ENCODE results near the gene PRIMA1.

Gene PRIMA1

DNA sequence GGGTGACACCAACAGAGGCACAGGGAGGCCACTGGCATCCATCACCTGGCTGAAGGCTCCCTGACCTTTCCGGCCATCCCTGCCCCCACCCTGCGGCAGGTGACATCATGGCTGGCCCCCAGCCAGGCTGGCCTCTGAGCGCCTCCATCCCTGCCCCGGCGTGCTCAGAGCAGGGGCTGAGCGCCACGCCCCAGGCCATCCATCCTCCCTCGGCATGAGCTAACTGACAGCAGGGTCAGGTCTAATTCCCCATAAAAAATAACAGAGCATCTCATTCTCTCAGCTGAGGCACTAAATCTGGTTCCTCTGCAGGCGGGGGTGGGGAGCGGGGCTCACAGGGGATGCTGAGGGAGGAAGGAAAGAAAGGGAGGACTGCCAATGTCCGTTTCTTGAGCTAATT lies 50.7 kb downstream of the PRIMA1 start:
- no peak overlapping the region for H3K4me3 ChIP-seq (ENCODE audit: low read length)
- no peak for DNase-seq (ENCODE audit: low read depth, low spot score)

DNA sequence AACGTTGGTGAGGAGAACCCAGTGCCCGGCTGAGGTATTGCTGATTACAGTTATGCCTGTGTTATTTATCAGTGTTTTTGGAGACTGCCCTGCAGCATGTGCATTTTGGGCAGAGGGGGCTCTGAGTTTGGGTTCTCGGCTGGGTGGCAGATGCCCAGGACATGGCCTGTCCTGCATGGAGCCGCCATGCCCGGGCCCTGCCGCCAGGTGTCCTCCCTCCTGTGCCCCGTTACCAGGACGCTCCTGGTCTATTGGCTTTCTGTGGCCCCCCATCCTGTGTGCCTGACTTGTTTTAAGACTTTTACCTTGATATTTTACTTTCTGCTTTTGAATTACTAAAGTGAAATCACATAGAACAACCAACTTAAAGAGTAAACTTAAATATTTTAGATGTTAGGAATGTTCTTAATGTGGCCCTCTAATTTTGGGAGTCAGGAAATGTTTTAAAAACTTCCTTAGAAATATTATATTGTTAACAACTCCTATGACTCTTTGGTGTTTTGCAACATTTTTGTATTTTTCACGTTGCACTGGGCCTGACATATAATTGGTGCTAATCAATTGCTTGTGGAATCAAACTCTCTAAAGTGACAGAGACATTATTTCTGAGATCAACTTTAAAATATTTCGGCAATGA lies 51.8 kb downstream of the PRIMA1 start:
- DNase-seq (ENCODE audit: low read depth, low spot score), result no peak
- H3K4me3 ChIP-seq (ENCODE audit: low read length), result no peak overlapping the region

DNA sequence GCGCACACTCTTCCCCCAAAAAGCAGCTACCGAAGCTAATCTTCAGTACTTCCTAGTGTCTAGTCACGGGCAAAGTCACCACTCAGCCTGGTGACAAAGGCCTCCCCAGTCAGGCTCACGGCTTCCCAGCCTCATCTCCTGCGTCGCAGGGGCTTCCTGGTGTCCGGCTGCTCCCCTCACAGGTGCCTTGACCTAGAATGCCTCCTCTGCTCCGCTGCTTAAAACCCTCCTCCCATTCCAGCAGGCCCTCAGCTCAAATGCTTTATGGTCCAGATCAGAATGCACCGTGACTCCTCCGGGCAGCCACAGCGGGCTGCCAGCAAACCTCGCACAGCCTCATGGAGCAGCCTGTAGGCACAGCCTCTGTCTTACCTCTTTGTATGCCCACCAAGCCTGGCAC lies 53.1 kb downstream of the PRIMA1 start:
- no peak for DNase-seq (ENCODE audit: low read depth, low spot score)
- H3K4me3 ChIP-seq (ENCODE audit: low read length), result no peak overlapping the region

DNA sequence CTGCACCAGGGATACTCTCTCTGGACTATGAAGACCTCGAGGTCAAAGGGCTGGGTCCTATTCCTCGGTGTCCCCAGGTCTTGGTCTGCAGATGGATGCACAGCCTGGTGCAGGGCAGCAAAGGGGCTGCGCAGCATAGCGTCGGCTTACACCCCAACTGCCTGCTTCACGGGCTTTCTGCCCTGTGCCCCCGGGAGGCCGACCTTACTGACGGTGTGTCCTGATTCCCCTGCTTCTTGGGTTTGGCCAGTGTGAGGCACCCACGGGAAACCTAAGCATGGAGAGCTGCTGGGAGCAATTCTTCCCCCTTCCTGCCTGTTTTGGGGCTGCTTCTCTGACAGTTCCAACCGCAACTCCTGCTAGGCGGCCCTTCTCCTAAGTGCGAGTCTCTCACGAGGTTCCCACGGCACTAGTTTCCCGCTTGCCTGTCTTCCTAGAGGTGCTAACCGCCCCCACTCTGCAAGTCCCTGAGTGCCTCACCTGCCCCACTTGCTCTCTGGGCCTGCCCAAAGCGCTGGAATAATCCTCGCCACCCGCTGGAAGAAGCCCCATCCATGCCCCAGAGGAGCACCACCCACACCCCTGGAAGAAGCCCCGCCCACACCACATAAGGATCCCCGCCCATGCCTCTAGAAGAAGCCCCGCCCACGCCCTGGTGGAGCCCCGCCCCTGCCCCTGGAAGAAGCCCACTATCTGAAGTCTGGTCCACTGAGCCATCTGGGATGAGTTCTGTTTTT lies 54.0 kb downstream of the PRIMA1 start:
- DNase-seq (ENCODE audit: low read depth, low spot score), result no peak
- no peak overlapping the region for H3K4me3 ChIP-seq (ENCODE audit: low read length)

DNA sequence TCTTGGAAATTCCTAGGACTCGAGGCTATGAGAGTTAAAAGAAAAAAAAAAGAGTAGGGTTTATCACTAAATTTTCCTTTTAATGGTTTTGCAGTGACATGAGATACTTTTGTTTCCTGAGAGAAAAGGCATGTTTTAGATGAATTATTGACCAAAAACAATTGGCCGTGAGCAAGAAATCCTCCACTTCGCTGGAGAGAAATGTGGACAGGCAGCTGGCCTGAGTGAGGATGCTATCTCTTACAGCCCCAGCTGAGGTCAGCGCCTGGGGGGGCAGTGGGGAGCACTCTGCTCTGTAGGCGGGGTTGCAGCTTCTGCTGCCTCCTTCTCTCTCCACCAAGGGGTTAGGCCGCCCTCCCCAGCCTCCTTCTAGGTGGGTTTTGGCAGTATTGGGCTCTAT lies 54.7 kb downstream of the PRIMA1 start:
- H3K4me3 ChIP-seq (ENCODE audit: low read length), result no peak overlapping the region
- DNase-seq (ENCODE audit: low read depth, low spot score), result no peak

DNA sequence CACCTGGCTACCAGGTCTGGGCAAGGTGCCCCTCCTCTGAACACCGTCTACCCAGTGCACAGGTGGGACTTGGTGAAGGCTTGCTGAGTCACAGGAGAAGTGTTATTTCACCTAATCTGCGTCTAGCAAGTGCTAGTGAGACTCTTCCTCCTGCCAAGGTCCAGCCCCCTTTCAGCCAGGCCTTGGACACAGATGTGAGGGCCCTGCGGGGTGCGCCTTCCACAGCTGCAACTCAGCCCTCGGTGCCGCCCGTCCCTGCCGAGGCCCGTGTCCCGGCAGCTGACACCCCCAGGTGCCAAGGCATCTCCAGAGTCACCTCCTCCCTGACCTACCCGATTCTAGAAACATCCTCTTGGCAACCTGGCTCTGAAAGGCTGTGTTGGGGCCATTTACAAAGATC lies 55.1 kb downstream of the PRIMA1 start:
- DNase-seq (ENCODE audit: low read depth, low spot score), result no peak

DNA sequence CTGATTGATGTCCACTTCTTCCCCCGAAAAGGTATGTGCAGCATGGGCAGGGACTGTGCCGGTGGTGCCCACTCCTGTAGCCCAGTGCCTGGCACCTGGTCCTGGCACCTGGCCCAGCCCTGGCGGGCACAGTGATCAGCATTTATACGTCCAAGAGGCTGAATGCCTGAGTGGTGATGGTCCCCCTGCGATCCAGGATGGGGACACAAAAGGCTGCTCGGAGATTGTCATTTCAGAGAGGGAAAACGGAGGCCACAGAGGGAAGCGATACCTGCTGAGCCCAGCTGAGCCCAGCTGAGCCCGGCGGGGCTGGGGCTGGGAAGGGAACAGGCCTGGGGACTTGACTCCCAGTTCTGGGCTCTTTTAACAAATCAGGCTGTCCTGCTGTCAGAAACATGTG lies 55.8 kb downstream of the PRIMA1 start:
- no peak overlapping the region for H3K4me3 ChIP-seq (ENCODE audit: low read length)
- DNase-seq (ENCODE audit: low read depth, low spot score), result no peak

More for the DNA sequence above, 55.1 kb downstream of the PRIMA1 start:
- no peak overlapping the region for H3K4me3 ChIP-seq (ENCODE audit: low read length)

DNA sequence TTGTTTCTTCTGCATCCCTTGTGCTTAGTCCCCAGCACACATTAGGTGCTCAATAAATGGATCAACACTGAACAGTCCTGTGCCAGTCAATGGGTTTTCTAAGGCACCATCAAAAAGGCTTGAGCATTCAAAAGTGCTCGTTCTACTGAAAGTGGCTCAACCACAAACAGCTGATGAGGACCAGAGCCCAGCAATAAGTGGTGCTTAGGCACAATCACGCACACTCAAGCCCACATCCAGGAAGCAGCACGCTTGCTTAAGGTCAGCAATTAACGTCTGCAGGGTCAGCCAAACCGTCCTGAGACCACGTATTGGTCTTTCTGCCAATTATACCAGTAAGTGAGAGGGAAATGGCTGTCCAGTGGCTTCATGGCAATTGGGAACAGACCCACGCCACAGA lies 56.5 kb downstream of the PRIMA1 start:
- no peak overlapping the region for H3K4me3 ChIP-seq (ENCODE audit: low read length)
- no peak for DNase-seq (ENCODE audit: low read depth, low spot score)

DNA sequence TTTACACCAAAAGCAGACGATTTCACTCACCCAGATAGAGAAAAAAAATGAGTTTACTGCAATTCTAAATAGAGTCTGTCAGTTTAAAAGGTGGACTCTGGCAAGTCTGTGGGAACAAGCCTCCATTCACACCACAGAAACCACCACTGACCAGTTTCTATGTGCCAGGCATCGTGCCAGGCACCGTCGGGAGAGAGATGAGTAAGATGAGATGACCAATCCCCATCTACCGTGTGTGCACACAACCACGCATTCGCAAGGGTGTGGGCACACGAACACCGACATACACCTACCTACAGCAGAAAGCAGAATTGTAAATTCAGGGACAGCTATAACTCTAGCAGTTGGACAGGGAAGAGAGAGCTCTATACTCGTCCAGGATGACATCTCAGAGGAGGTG lies 58.3 kb downstream of the PRIMA1 start:
- H3K4me3 ChIP-seq (ENCODE audit: low read length), result no peak overlapping the region
- DNase-seq (ENCODE audit: low read depth, low spot score), result no peak

DNA sequence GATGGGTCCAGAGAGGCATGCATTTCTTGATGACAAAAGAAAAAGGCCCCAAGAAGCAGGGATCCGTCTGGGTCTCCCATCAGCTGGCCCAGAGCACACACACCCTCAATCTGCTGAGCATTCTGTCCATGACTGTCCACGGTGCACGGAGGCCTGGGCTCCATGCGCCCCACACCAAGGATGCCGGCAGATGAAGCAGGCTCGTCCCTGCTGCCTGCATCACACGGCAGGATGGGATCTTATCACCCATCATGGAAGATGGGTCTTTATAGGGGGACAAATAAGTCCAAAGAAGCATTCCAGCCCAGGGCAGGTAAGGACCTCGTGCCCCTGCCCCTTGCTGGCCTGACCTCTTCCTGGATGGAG lies 59.7 kb downstream of the PRIMA1 start:
- no peak overlapping the region for H3K4me3 ChIP-seq (ENCODE audit: low read length)
- DNase-seq (ENCODE audit: low read depth, low spot score), result no peak

DNA sequence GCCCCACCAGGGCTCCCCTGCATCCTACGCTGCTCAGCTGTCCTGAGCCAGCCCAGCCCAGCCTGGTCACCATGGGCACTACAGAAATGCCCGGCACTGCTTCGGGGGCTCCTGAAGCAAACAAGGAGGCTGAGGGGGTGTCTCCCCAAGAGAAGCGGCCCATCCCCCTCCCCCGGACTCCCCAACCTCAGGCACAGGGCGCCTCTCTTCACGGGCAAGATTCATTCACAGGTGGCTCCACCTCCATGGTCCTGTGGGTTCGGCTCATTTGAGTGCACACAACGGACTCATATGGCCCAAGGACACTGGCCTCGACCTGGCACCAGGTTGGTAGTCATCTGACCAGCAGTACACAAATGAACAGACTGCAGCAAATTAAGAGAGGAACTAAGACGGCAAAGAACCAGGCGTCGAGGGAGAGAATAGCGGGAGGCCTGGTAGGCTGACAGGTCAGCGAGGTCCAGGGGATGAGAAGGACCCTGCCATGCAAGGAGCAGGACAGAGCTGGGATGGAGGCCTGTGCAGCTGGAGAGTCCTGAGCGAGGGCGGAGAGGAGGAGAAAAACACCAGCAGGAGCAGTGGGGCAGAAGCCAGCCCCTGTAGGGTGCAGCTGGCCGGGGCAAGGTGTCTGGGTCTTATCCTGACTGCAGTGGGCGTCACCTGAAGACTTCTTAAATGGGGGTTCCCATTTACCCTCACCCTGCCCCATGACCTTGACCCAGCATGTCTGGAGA lies 60.2 kb downstream of the PRIMA1 start:
- DNase-seq (ENCODE audit: low read depth, low spot score), result no peak
- H3K4me3 ChIP-seq (ENCODE audit: low read length), result no peak overlapping the region

DNA sequence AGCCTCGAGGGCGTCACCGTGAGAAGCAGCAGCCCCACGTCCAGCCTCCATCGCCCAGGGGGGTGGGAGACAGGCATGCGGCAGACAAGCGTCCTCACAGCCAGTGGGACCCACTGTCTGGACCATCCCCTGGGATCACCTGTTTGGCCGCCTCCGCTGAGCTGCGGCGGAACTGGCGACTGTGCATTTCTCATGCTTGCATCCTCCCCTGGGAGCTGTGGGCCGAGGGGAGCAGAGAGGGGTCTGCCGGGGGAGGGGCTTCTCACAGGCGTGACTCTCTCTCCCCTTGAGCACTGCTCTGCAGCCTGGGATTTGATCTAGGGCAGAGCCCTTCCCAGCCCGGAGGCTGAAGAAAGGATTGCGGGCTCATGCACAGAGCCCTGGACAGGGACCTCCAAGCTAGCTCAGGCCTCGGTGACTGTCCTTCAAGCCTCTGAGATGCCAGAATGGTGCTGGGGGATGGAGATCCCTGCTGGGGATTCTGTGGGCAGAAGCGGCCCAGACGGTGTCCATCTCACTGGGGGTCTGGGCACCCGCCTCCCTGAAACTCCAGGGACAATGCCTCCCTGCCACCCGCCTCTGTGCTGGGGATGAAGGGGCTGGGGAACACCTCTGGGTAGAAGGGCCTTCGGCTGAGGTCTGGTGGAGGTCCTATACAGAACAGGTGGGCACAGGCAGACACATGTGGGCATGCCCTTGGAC lies 61.1 kb downstream of the PRIMA1 start:
- no peak overlapping the region for H3K4me3 ChIP-seq (ENCODE audit: low read length)
- DNase-seq (ENCODE audit: low read depth, low spot score), result no peak

DNA sequence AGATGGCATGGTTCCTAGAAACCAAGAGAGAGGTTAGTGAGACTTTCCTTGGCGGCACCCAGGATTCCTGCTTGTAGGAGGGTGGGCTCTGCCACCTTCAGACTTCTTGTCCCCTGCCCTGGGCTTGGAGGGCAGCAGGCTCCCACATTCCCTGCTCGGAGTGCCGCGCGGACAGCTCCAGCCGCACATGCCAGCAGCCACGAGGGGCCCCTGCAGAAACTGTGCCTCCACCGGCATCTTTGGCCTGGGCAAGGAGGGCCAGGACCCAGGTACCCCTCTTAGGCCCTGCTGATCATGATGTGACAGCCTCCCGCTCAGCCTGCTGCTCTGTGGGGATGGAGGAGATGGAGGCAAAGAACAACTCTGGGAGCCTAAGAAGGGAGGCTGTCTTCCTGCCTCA lies 62.3 kb downstream of the PRIMA1 start:
- DNase-seq (ENCODE audit: low read depth, low spot score), result no peak
- no peak overlapping the region for H3K4me3 ChIP-seq (ENCODE audit: low read length)

DNA sequence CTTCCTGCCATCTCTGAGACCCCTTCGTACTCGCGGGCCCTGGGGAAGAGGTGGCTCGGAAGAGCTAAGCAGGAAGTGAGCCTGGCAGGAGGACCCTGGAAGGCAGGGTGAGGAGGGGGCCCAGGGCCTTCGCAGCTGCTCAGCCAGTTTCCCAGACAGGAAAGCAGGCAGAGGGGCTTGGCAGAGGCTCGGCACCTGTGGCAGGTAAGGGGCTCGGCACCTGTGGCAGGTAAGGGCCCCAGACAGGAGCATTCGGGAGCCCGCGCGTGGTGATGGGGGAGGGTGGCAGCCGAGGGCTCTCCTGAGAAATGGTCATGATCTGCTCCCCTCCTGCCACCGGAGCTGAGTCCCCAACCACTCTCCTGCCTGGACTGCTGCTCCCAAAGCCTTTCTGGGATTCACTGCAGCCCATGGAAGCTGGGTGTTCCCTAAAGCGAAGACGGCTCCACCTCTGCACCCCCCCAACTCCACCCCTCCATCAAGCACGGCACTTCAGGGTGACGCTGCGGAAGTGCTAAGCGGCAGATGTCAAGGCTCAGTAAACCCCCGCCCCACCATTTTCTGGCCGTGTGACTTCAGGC lies 63.2 kb downstream of the PRIMA1 start:
- no peak for DNase-seq (ENCODE audit: low read depth, low spot score)
- H3K4me3 ChIP-seq (ENCODE audit: low read length), result no peak overlapping the region

DNA sequence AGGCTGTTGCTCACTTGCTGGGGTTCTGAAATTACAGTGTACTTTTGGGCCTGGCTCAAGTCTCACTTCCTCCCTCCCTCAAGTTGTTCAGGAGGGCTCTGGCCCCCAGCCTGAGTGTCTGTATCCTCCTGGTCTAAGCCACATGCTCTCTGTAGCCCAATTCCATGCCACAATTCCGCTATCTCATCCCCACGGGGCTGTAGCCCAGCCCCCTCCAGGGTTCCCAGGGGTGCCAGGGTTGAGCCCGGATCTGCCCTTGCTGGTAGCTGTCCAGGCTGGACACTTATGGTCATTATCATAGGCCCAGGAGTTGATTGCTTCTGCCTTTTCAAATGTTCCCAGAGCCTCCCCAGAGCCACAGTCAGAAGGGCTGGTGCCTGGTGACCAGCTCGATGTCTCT lies 65.3 kb downstream of the PRIMA1 start:
- DNase-seq (ENCODE audit: low read depth, low spot score), result no peak
- H3K4me3 ChIP-seq (ENCODE audit: low read length), result no peak overlapping the region

DNA sequence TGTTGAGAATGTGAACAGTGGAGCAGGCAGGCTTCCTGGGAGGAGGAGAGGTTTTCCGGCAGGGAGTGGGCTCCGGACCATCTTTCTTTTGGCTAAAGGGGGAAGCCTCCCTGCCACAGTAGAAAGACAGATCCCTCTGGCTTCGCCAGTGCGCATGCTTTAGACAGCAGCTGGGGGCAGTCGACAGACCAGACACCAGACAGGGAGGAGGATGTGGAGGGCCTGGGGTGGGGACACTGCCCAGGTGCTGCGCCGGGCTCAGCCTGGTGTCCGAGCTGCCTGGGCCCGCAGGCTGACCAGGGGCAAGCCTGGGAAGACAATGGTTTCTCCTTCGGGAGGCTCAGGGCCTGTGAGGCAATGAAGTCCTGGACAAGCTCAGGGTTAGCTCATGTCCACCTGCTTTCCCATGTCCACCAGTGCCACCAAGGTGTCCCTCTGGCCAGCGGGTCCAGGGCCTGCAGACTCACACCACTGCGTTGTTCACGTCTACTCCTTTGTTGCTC lies 67.3 kb downstream of the PRIMA1 start:
- DNase-seq (ENCODE audit: low read depth, low spot score), result no peak
- no peak overlapping the region for H3K4me3 ChIP-seq (ENCODE audit: low read length)

DNA sequence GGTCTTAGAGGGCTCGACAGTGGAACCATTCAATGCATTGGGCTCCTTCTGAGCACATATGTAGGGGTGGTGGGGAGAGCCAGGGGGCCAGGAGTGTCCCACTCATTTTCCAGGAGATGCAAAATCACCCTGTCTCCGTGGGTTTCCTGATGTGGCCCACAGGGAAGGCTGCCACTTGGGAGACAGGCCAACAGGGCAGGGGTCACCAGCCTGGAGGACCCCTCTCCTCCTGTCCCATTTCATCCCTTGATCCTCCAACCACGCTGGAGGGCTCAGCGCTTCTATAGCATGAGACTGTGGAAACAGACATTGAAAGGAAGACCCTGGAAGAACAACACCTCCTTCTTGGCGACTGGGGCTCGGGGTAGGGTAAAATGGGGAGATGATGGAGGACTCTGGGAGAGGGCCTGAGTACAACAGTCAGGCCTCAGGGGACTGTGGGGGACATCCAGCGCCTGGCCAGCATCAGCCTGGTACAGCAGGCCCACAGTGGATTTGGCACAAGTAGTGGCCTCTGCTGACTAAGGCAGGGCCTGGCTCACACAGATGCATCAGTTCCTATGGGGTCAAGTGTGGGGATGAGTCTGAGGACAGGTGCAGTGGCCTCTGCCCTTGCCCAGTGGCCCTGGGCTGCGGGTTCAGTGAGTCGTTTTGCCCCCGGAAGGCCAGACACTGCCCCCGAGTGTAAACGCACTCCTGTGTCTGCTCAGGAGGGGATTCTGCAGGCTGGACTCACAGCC lies 68.0 kb downstream of the PRIMA1 start:
- no peak for DNase-seq (ENCODE audit: low read depth, low spot score)
- H3K4me3 ChIP-seq (ENCODE audit: low read length), result no peak overlapping the region

DNA sequence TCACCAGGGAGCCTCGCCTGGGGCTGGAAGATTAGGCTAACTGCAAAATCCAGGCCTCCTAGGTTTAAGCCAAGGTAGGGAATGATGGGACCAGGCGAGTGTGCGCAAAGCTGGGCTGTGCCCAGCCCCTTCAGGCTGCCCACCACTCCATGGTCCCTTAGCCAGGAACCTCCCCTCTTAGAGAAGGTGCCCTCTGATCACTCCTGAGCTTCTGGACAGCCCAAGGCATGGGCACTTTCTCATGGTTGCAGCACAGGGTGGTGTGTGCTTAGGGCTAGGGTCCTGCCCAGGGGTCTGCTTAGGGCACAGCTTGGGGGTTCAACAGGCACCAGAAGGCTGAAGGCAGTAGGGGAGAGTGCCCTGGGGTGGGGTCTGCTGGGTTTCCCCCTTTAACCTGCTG lies 69.0 kb downstream of the PRIMA1 start:
- DNase-seq (ENCODE audit: low read depth, low spot score), result no peak
- H3K4me3 ChIP-seq (ENCODE audit: low read length), result no peak overlapping the region
